SK-N-MC (cell line): Measurements from ENCODE around the gene GFRA1.

Experiments used
- DNase-seq: peaks from one replicate; pipeline ENCODE4 v3.0.0-alpha.2; 2011; ENCODE audit warnings: low read depth, low spot score
- H3K27ac ChIP-seq: fragments of 200-600 bp; sonication (generic); 2 replicates; pipeline ENCODE4 v1.5.1; 2016; ENCODE audit warnings: mixed run types
- H3K36me3 ChIP-seq: fragments of 200-600 bp; sonication (generic); 2 replicates; pipeline ENCODE4 v1.6.1; 2017; ENCODE audit warnings: antibody characterized with exemption, low read length, mixed read lengths; ENCODE audit not compliant: insufficient read depth
- H3K4me3 ChIP-seq: fragments of 200-600 bp; sonication (generic); 2 replicates; pipeline ENCODE4 v1.5.1; 2016
- H3K9ac ChIP-seq: fragments of 200-600 bp; sonication (generic); 2 replicates; pipeline ENCODE4 v1.8.0; 2017; ENCODE audit warnings: mixed run types, mixed read lengths; ENCODE audit not compliant: insufficient read length
- H3K9me3 ChIP-seq: fragments of 200-600 bp; sonication (generic); 2 replicates; pipeline ENCODE4 v1.6.1; 2017; ENCODE audit warnings: low read depth, mild to moderate bottlenecking, antibody characterized with exemption, low read length, moderate library complexity, mixed read lengths
- EZH2 ChIP-seq: fragments of 200-600 bp; sonication (generic); IDR thresholded peaks from one replicate; pipeline ENCODE4 v1.6.1; 2017; ENCODE audit warnings: antibody characterized with exemption
- FOXP2 ChIP-seq: optimal IDR thresholded peaks from 2 replicates; pipeline ENCODE3; 2011; ENCODE audit warnings: mild to moderate bottlenecking, moderate library complexity; ENCODE audit not compliant: insufficient read depth; ENCODE audit errors: extremely low read length, control extremely low read depth
- POLR2AphosphoS5 ChIP-seq: IDR thresholded peaks from 2 replicates; pipeline ENCODE4 v1.6.1; 2012; ENCODE audit warnings: mild to moderate bottlenecking, low read depth, low read length, borderline replicate concordance

GFRA1 gene

DNA sequence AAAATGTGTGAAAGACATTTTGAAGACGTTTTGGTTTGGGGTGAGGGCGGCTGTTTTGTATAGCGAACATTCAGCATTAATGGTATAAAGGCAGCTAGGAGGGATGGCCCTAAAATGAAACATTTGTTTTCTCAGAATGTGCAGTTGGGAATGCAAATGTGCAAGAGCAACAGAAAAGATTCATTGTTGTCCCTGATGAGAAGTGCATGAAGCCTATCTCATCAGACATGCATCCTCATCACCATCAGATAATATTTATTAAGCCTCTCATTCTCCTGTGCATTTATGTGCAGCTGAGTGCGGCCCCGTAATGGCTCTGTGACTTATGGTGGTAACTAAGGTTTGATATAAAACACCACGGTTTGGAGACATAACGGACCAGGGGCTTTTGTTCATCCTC, 199.5 kb downstream of the GFRA1 start:
- Histone ChIP-seq H3K4me3 (no peak overlapping the region), H3K9ac (no peak overlapping the region), H3K27ac (no peak overlapping the region), H3K9me3 (no peaks in the 10 kb centered on the region), H3K36me3 (no peaks in the 10 kb centered on the region)
- TF ChIP-seq FOXP2: no peak
- TF ChIP-seq EZH2: no peak
- DNase-seq: no peak

DNA sequence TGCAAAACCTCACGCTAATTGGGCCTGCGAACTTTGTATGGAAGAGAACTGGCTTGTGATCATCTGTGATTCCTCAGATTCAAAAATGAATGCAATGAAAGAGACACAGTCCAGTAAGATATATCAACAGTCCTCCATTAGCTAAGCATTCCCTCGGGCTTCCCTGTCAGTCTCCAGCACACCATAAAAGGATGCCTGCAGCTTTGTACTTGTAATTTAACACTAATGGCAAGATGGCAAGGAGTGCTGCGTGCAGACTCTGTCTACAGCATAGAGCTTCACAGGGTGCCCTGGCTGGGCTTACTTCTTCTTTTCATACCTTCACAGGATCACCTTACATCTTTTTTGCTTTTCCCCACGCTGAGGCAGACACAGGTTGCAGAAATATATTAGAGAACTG, 200.0 kb downstream of the GFRA1 start:
- no peaks in the 10 kb centered on the region for H3K9me3 ChIP-seq
- TF ChIP-seq FOXP2 (no peak), EZH2 (no peak), POLR2AphosphoS5 (no peak)
- H3K4me3 ChIP-seq: no peak overlapping the region
- no peak overlapping the region for H3K9ac ChIP-seq
- no peak for DNase-seq
- no peaks in the 10 kb centered on the region for H3K36me3 ChIP-seq
- H3K27ac ChIP-seq: no peak overlapping the region

DNA sequence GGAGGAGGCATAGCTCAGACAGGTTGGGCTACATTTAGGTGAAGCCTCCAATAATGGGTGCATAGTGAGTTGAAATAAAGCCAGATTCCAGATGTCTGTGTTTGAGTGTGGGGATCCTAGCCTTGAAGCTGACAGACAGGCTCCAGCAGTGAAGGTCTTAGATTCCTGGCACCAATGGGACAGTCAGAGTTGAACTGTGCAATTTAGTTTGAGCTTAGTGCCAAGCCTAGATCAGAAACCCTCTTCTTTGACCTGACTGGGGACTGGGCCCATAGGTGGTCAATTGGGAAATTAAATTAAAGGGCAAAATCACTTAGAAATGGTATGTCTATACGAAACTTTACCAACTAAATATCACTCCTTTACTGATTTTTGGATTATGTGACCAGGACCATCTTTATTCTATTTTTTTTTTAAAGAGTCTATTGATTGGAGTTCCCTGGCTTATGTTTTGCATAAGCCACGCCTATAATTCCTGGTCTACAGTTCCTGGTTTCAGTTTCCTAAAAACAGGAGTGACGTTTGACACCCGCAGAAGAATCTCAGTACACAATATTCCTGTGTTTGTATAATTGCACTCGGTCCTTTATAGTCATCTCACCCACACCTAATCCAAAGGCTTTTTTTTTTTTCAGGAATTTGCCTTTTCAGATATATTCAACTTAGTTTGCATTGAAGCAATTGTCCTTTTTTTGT, 201.4 kb downstream of the GFRA1 start:
- no peaks in the 10 kb centered on the region for H3K9me3 ChIP-seq
- no peak overlapping the region for H3K27ac ChIP-seq
- DNase-seq: no peak
- H3K36me3 ChIP-seq: no peaks in the 10 kb centered on the region
- no peak overlapping the region for H3K4me3 ChIP-seq
- H3K9ac ChIP-seq: no peak overlapping the region
- TF ChIP-seq FOXP2: no peak
- no peak for TF ChIP-seq POLR2AphosphoS5
- TF ChIP-seq EZH2: no peak

DNA sequence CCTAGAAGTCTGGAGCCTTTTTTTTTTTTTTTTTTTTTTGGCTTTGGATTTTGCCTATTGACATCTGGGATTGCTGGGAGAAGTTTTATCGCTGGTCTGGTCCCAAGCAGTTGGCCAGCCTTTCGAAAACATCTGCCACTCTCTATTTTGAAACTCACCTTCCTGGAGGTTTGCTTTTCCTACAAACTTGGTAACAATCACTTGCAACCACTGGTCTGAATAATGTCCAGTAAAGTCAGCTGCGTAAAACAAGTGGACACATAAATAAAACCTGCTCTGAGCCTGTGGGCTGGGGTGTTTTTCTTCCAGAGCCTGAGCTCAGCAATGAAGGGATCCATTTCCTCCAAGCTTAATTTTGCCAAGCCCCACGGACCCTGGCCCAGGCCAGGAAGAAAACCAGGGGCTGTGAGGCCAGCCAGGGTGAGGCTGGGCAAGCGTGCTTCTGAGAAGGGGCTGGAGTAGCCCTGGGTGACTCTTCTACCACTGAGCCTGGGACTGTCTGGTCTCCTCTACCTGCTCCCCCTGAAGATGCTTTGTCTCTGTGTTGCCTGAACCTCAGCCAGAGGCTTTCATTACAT, 202.2 kb downstream of the GFRA1 start:
- Histone ChIP-seq H3K27ac (no peak overlapping the region), H3K4me3 (no peak overlapping the region), H3K36me3 (no peaks in the 10 kb centered on the region), H3K9me3 (no peaks in the 10 kb centered on the region), H3K9ac (no peak overlapping the region)
- no peak for DNase-seq
- TF ChIP-seq FOXP2: no peak
- no peak for TF ChIP-seq POLR2AphosphoS5
- no peak for TF ChIP-seq EZH2

DNA sequence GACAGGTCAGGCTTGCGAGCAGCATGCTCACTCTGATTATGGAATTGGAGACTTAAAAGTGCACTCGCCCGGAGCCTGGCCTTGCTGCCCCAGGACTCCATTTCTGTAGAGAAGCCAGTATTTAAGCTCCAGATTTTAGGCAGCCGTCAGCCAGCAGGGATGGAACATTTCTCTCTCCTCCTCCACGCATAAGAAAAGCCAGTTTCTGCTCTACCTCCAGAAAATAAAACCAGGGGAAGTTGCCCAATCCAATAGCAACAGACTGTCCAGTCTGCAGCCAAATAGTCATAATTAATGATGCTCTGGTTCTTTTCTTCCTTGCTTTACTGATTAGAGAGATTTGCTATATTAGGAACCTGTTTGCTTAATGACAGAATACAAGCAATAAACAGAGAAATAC, 203.2 kb downstream of the GFRA1 start:
- Histone ChIP-seq H3K9me3 (no peaks in the 10 kb centered on the region), H3K36me3 (no peaks in the 10 kb centered on the region), H3K27ac (no peak overlapping the region), H3K9ac (no peak overlapping the region), H3K4me3 (no peak overlapping the region)
- no peak for TF ChIP-seq EZH2
- TF ChIP-seq POLR2AphosphoS5: no peak
- TF ChIP-seq FOXP2: no peak
- DNase-seq: no peak

DNA sequence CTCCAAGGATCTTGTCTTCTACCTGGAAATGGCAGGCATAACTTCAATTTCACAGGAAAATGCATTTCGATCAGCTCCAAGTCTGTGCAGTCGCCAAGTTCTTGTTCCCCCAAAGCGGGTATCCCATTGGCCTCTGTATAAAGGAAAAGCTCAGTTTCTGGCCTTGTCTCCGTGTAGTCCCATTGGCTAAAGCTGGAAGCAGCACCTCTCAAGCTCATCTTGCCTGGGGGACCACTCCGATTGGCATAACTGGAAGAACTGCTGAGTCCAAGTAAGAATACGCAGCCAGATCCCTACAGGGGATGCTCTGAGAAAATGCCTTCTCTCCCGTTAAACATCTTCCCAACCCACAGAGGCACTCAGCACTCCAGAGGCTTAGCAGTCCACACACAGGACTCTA, 205.2 kb downstream of the GFRA1 start:
- Histone ChIP-seq H3K9ac (no peak overlapping the region), H3K4me3 (no peak overlapping the region), H3K9me3 (no peaks in the 10 kb centered on the region), H3K27ac (no peak overlapping the region), H3K36me3 (no peaks in the 10 kb centered on the region)
- TF ChIP-seq FOXP2 (no peak), EZH2 (no peak), POLR2AphosphoS5 (no peak)
- no peak for DNase-seq

DNA sequence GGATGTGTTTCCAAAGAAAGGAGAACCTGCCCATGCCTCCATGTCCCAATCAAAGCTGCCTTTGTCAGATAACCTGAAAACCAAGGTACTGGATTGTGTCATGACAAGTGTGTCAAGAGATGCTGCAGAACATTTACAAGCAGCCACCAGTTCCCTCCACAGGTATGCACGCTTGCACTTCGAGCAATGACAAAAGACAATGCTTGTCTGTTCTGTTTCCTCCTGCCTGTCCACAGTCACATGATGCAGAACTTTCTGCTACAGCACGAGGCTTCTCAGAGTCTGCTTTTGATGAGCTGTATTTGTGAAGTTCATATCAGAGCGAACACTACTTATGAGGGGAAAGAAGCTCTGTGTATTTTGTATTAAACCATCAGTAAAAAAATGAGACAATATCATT, 209.9 kb downstream of the GFRA1 start:
- TF ChIP-seq FOXP2: no peak
- no peak for TF ChIP-seq POLR2AphosphoS5
- TF ChIP-seq EZH2: no peak
- DNase-seq: no peak
- Histone ChIP-seq H3K36me3 (no peaks in the 10 kb centered on the region), H3K9me3 (no peaks in the 10 kb centered on the region), H3K9ac (no peak overlapping the region), H3K4me3 (no peak overlapping the region), H3K27ac (no peak overlapping the region)

DNA sequence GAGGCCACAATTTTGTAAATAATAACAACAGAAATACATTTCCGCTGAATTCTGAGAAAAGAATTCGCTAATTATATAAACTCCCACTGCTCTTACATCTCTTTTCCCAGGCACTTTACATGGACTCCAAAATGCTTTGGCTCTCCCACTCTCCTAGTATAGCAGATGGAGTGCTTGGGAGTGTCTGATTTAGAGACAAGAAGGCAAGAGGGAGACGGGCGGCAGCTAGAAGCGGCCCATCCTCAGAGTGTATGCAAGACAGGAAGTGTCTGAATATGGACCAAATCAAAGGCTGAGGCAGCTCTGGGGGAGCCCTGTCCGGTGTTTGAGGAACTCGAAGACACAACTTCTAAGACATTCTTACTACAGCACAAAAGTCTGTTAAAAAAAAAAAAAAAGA, 212.1 kb downstream of the GFRA1 start:
- no peak for DNase-seq
- Histone ChIP-seq H3K36me3 (no peaks in the 10 kb centered on the region), H3K27ac (no peak overlapping the region), H3K9ac (no peak overlapping the region), H3K9me3 (no peaks in the 10 kb centered on the region), H3K4me3 (no peak overlapping the region)
- TF ChIP-seq POLR2AphosphoS5: no peak
- TF ChIP-seq EZH2: no peak
- TF ChIP-seq FOXP2: no peak

DNA sequence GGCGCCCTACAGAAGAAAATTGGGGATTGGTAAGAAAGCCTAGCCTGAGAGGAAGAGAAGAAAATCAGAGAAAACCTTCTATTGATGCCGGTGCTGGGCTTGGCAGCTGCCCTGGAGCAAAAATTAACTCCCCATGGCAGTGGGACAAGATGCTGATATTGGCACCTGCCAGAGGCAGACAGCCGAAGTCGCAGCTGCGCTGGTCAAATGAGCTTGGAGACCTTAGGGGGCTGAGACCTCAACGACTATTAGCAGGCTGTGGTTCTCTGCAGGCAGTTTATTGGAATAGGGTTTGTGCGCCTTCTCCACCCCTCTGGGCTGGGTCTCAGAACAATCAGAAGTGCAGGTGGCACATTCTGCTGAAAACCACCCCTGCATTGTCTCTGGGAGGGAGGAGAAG, 213.7 kb downstream of the GFRA1 start:
- no peaks in the 10 kb centered on the region for H3K36me3 ChIP-seq
- DNase-seq: no peak
- no peak overlapping the region for H3K4me3 ChIP-seq
- no peaks in the 10 kb centered on the region for H3K9me3 ChIP-seq
- no peak overlapping the region for H3K27ac ChIP-seq
- TF ChIP-seq FOXP2 (no peak), POLR2AphosphoS5 (no peak), EZH2 (no peak)
- no peak overlapping the region for H3K9ac ChIP-seq
